HepG2 (cell line): ENCODE measurements around the gene TIAM2. TPM values are rescaled to one million over a fixed set of nuclear protein-coding genes. Genes with fewer than 3 reads are reported as not detected.

Experiments used
- ATAC-seq: fragments of 200-7000 bp; cut with Tn5 transposase; 3 replicates; pipeline ENCODE4 v1.9.1; 2020; ENCODE audit warnings: mild to moderate bottlenecking, moderate library complexity
- BruUV-seq: library from RNA; stranded (reverse); fragments of 400-500 nt; replicated peaks from 2 replicates; lab custom pipeline; 2021; lab: Mats Ljungman, UMichigan
- CTCF ChIA-PET: fragments of 300-600 bp; formaldehyde crosslinking; extraction: SDS; loops from one replicate; lab custom pipeline; 2021; ENCODE audit warnings: low total read pairs, inconsistent platforms, low intra/inter-chr PET ratio; lab: Yijun Ruan, JAX
- POLR2A ChIA-PET: fragments of 350-600 bp; sonication (Branson Sonifier 250); formaldehyde crosslinking; loops from one replicate; lab custom pipeline; 2020; ENCODE audit warnings: antibody characterized with exemption, inconsistent platforms; lab: Yijun Ruan, JAX
- DNase-seq: peaks from one replicate; pipeline ENCODE4 v3.0.0-alpha.2; 2015; ENCODE audit warnings: low spot score
- FAIRE-seq: peaks from 3 replicates; lab custom pipeline; 2011; peaks lifted over from hg19 to GRCh38; lab: Jason Lieb, UNC
- H2AFZ ChIP-seq: one replicate; pipeline ENCODE4 v1.6.1; 2011; ENCODE audit warnings: low read length, inconsistent platforms
- H3K27ac ChIP-seq: fragments of 300-600 bp; 3 replicates; pipeline ENCODE4 v1.8.0; 2011; ENCODE audit warnings: mixed run types, mild to moderate bottlenecking, mixed read lengths, low read length, inconsistent platforms; ENCODE audit not compliant: insufficient read depth; ENCODE audit errors: extremely low read length
- H3K27me3 ChIP-seq, 2 experiments: fragments of 200-600 bp in 1 of 2; 2 replicates in 1 of 2; 3 replicates in 1 of 2; pipeline versions ENCODE4 v1.6.0 to v1.8.0; 2011; ENCODE audit warnings: low read length in 2 of 2, mild to moderate bottlenecking in 2 of 2, moderate library complexity in 2 of 2, inconsistent platforms in 1 of 2; ENCODE audit not compliant: insufficient read depth in 2 of 2, control insufficient read depth in 1 of 2
- H3K36me3 ChIP-seq, 2 experiments: fragments of 200-600 bp in 1 of 2; replicated peaks in 1 of 2; 2 replicates in 1 of 2; 3 replicates in 1 of 2; pipeline versions ENCODE4 v1.5.1 to v1.8.0; 2011; ENCODE audit warnings: low read length in 2 of 2, inconsistent platforms in 1 of 2; ENCODE audit not compliant: insufficient read depth in 2 of 2, control insufficient read depth in 1 of 2
- H3K4me1 ChIP-seq: 2 replicates; pipeline ENCODE4 v1.5.1; 2012; ENCODE audit warnings: low read length, inconsistent platforms; ENCODE audit not compliant: insufficient read depth
- H3K4me2 ChIP-seq: 2 replicates; pipeline ENCODE4 v1.6.0; 2011; ENCODE audit warnings: low read depth, low read length, inconsistent platforms
- H3K4me3 ChIP-seq, 3 experiments: fragments of 200-600 bp in 1 of 3; sonication (generic), shearing (Covaris generic) in 1 of 3; replicated peaks in 1 of 3; 2 replicates each; pipeline ENCODE4 v1.5.1; 2011 to 2016; ENCODE audit warnings: low read length in 3 of 3, inconsistent platforms in 2 of 3, low read depth in 2 of 3, mild to moderate bottlenecking in 2 of 3, control low read depth in 1 of 3, mixed read lengths in 1 of 3; ENCODE audit not compliant: insufficient read depth in 1 of 3
- H3K79me2 ChIP-seq: one replicate; pipeline ENCODE4 v1.6.1; 2011; ENCODE audit warnings: low read length, inconsistent platforms; ENCODE audit not compliant: insufficient read depth
- H3K9ac ChIP-seq: 2 replicates; pipeline ENCODE4 v1.6.0; 2011; ENCODE audit warnings: mild to moderate bottlenecking, low read depth, low read length, inconsistent platforms; ENCODE audit not compliant: insufficient read depth
- H3K9me3 ChIP-seq: 2 replicates; pipeline ENCODE4 v1.5.1; 2012; ENCODE audit warnings: mild to moderate bottlenecking, low read length
- H4K20me1 ChIP-seq: 2 replicates; pipeline ENCODE4 v1.6.0; 2011; ENCODE audit warnings: inconsistent platforms, mild to moderate bottlenecking, low read length, moderate library complexity; ENCODE audit not compliant: insufficient read depth
- CENPBD1 ChIP-seq: sonication (generic); formaldehyde crosslinking; IDR thresholded peaks from 2 replicates; pipeline ENCODE4 v1.8.0; 2022; ENCODE audit warnings: missing genetic modification reagents, low read depth, mild to moderate bottlenecking, borderline replicate concordance
- ESRRA ChIP-seq: sonication (generic); formaldehyde crosslinking; IDR thresholded peaks from 2 replicates; pipeline ENCODE4 v1.5.1; 2020; ENCODE audit warnings: mild to moderate bottlenecking, low read depth, missing genetic modification reagents
- KMT2B ChIP-seq: IDR thresholded peaks from 2 replicates; pipeline ENCODE4 v1.6.1; 2016; ENCODE audit warnings: missing genetic modification reagents, missing compliant biosample characterization
- TARDBP ChIP-seq: sonication (generic); formaldehyde crosslinking; IDR thresholded peaks from 2 replicates; pipeline ENCODE4 v1.8.0; 2022; ENCODE audit warnings: mild to moderate bottlenecking, missing genetic modification reagents
- ZNF234 ChIP-seq: sonication (generic); formaldehyde crosslinking; conservative IDR thresholded peaks from 2 replicates; pipeline ENCODE4 v1.5.1; 2020; ENCODE audit warnings: mild to moderate bottlenecking, missing genetic modification reagents
- ZNF274 ChIP-seq: sonication (generic); formaldehyde crosslinking; IDR thresholded peaks from 2 replicates; pipeline ENCODE4 v1.5.1; 2020; ENCODE audit warnings: mild to moderate bottlenecking, missing genetic modification reagents
- ZNF614 ChIP-seq: IDR thresholded peaks from 2 replicates; pipeline ENCODE4 v1.6.1; 2018; ENCODE audit warnings: missing biosample characterization, missing genetic modification reagents, inconsistent platforms, borderline replicate concordance
- ZNF776 ChIP-seq: sonication (generic); formaldehyde crosslinking; IDR thresholded peaks from 2 replicates; pipeline ENCODE4 v1.4.0; 2020; ENCODE audit warnings: mild to moderate bottlenecking, missing genetic modification reagents
- ZNF790 ChIP-seq: sonication (generic); formaldehyde crosslinking; IDR thresholded peaks from 2 replicates; pipeline ENCODE4 v1.8.0; 2022; ENCODE audit warnings: missing genetic modification reagents, mild to moderate bottlenecking, borderline replicate concordance
- ZNF850 ChIP-seq: sonication (generic); formaldehyde crosslinking; conservative IDR thresholded peaks from 2 replicates; pipeline ENCODE4 v1.9.0; 2021; ENCODE audit warnings: mild to moderate bottlenecking, missing genetic modification reagents
- WGBS: methylation state at CpG from one replicate; pipeline ENCODE4 v1.1.6; 2017; ENCODE audit warnings: low lambda C conversion rate; 5-methylcytosine and 5-hydroxymethylcytosine counted together
- in situ Hi-C: cut with HindIII; loops from 2 replicates; pipeline ENCODE4 v1.10.0; 2017; ENCODE audit warnings: low pct_unique_long_range_greater_than_20kb; ENCODE audit not compliant: extremely low pct_ligation_motif_present
- intact Hi-C: fragments of 100-400 bp; cut with micrococcal nuclease; formaldehyde crosslinking; loops from one replicate; pipeline ENCODE4 v1.10.0; 2022; ENCODE audit not compliant: unreplicated experiment
- polyA plus RNA-seq, 8 experiments: library from polyadenylated mRNA; depleted of rRNA in 3 of 8; stranded (reverse) in 7 of 8; unstranded in 1 of 8; fragments of >200 nt; fragmentation: Illumina TruSeq in 4 of 8; extraction: Trizol in 4 of 8; gene quantifications; 2 replicates each; pipeline versions ENCODE4 v1.2.1 to v1.2.3, GENCODE V29; 2011 to 2016; ENCODE audit warnings: low read depth in 4 of 8, missing spikeins in 1 of 8, mixed read lengths in 1 of 8; ENCODE audit not compliant: insufficient read depth in 1 of 8
- total RNA-seq, 5 experiments: library from RNA; depleted of rRNA; stranded (reverse); fragments of >200 nt; fragmentation: Illumina TruSeq; extraction: Trizol; gene quantifications; 2 replicates each; pipeline ENCODE4 v1.2.3, GENCODE V29; 2016; ENCODE audit warnings: low read depth in 1 of 5
- TF ChIP-seq, protein P1 (sequence below): sonication (generic); formaldehyde crosslinking; IDR thresholded peaks from 2 replicates; pipeline ENCODE4 v1.4.0; 2020; ENCODE audit warnings: mild to moderate bottlenecking, missing genetic modification reagents
- TF ChIP-seq, protein P2 (sequence below): sonication (generic); formaldehyde crosslinking; IDR thresholded peaks from 2 replicates; pipeline ENCODE4 v1.4.0; 2020; ENCODE audit warnings: mild to moderate bottlenecking, missing genetic modification reagents
- TF ChIP-seq, protein P3 (sequence below): sonication (generic); formaldehyde crosslinking; IDR thresholded peaks from 2 replicates; pipeline ENCODE4 v1.5.0; 2020; ENCODE audit warnings: missing genetic modification reagents

The TIAM2 gene
- total and polyA plus RNA-seq, 2 of the 13 experiments (the other 11 are each of a cell fraction or from before 2014, with no cell fraction given): 4.1 to 4.5 TPM

DNA sequence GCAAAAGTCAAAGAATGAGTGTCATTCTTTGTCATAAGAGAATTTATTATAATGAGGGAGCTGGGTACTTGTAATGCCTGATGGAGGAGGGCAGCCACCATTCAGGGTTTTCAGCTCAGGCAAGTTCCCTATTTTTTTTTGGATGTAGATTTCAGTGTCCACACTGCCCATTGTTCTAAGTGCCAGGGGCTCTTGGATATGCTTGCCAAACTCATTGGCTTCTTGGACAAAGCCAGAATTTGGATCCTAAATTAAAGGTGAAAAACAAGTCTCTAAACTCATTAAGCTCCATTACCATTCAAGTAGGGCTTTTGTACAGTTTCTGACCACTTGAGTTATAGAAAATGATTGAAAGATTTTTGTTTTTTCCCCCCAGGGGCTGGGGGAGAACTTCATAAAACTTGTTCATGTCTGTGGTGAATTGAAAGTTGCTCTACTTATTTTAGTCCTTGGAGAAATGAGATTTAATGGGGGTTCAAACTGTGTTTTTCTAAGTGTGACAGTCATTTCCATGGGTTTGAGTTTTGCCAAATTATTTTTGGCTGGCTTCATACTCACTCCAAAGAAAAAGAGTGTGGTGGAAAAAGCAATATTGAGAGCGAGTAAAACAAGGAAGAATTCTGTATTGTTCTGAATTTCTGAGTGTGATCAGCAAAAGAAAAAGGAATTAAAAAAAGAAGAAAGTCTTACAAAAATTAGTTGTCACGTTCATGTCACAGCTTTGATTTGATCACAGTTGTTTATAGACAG lies 46.0 kb downstream of the TIAM2 start:
- Histone ChIP-seq H3K27ac (no peak overlapping the region), H3K9ac (no peak overlapping the region), H3K4me1 (no peaks in the 10 kb centered on the region), H3K79me2 (no peaks in the 10 kb centered on the region), H3K9me3 (no peaks in the 10 kb centered on the region), H3K4me3 (no peak overlapping the region), H3K36me3 (no peaks in the 10 kb centered on the region), H4K20me1 (no peaks in the 10 kb centered on the region), H2AFZ (no peak overlapping the region), H3K27me3 (no peaks in the 10 kb centered on the region), H3K4me2 (no peak overlapping the region)
- ChIA-PET POLR2A (no interaction called here), CTCF (no interaction called here)
- intact Hi-C loops (no loop called here), in situ Hi-C loops (no loop called here)
- BruUV-seq: no TSS peak
- DNase-seq (no peak), ATAC-seq (no peak), FAIRE-seq (peak; percentile 23)
- WGBS: 61% methylated on average over 2 of the region's 2 CpGs
- no peak for TF ChIP-seq KMT2B (CRISPR knock-in tag)
- TF ChIP-seq CENPBD1 (CRISPR knock-in tag): no peak
- TF ChIP-seq, protein P1, sequence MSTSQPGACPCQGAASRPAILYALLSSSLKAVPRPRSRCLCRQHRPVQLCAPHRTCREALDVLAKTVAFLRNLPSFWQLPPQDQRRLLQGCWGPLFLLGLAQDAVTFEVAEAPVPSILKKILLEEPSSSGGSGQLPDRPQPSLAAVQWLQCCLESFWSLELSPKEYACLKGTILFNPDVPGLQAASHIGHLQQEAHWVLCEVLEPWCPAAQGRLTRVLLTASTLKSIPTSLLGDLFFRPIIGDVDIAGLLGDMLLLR (CRISPR knock-in tag): no peak
- TF ChIP-seq, protein P2, sequence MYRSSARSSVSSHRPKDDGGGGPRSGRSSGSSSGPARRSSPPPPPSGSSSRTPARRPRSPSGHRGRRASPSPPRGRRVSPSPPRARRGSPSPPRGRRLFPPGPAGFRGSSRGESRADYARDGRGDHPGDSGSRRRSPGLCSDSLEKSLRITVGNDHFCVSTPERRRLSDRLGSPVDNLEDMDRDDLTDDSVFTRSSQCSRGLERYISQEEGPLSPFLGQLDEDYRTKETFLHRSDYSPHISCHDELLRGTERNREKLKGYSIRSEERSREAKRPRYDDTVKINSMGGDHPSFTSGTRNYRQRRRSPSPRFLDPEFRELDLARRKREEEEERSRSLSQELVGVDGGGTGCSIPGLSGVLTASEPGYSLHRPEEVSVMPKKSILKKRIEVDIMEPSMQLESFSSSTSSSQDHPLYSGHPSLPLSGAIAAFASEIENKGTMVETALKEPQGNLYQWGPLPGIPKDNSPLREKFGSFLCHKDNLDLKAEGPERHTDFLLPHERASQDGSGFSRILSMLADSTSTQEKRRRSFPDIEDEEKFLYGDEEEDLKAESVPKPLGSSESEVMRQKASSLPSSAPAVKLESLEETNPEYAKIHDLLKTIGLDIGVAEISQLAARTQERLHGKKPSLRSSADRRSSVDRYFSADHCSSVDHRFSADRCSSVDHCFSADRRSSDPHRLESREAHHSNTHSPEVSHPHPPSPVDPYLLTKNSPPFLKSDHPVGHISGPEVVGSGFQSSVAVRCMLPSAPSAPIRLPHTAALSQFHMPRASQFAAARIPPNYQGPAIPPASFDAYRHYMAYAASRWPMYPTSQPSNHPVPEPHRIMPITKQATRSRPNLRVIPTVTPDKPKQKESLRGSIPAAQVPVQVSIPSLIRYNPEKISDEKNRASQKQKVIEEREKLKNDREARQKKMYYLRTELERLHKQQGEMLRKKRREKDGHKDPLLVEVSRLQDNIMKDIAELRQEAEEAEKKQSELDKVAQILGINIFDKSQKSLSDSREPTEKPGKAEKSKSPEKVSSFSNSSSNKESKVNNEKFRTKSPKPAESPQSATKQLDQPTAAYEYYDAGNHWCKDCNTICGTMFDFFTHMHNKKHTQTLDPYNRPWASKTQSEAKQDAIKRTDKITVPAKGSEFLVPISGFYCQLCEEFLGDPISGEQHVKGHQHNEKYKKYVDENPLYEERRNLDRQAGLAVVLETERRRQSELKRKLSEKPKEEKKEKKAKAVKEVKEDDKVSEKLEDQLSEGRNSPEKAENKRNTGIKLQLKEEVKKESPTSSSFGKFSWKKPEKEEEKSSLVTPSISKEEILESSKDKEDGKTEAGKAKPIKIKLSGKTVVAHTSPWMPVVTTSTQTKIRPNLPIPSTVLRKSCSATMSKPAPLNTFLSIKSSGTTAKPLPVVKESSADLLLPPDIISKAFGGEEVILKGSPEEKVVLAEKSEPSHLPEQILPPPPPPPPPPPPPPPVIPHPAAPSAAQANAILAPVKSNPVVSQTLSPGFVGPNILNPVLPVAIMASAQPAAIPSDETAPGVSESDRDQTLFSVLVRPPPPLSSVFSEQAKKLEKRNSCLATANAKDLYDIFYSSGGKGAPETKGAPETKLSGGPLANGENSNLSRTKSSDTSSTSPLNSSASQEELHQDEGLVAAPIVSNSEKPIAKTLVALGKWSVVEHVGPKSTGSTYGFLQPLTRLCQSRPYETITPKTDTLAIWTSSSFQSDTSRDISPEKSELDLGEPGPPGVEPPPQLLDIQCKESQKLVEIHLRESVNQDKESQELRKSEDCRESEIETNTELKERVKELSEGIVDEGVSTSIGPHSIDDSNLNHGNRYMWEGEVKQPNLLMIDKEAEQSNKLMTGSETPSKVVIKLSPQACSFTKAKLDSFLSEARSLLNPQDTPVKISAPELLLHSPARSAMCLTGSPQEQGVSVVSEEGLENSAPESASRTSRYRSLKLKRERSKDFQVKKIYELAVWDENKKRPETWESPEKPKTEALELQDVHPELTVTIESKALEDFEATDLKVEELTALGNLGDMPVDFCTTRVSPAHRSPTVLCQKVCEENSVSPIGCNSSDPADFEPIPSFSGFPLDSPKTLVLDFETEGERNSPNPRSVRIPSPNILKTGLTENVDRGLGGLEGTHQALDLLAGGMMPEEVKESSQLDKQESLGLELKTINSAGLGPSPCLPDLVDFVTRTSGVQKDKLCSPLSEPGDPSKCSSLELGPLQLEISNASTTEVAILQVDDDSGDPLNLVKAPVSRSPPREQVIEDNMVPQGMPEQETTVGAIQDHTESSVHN (CRISPR knock-in tag): no peak
- TF ChIP-seq TARDBP (CRISPR knock-in tag): no peak
- TF ChIP-seq ZNF274 (CRISPR knock-in tag): no peak
- no peak for TF ChIP-seq ESRRA (CRISPR knock-in tag)
- no peak for TF ChIP-seq ZNF850 (CRISPR knock-in tag)
- TF ChIP-seq ZNF776 (CRISPR knock-in tag): no peak
- TF ChIP-seq, protein P3, sequence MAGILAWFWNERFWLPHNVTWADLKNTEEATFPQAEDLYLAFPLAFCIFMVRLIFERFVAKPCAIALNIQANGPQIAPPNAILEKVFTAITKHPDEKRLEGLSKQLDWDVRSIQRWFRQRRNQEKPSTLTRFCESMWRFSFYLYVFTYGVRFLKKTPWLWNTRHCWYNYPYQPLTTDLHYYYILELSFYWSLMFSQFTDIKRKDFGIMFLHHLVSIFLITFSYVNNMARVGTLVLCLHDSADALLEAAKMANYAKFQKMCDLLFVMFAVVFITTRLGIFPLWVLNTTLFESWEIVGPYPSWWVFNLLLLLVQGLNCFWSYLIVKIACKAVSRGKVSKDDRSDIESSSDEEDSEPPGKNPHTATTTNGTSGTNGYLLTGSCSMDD (CRISPR knock-in tag): no peak
- no peak for TF ChIP-seq ZNF790 (CRISPR knock-in tag)
- no peak for TF ChIP-seq ZNF234
- no peak for TF ChIP-seq ZNF614 (CRISPR knock-in tag)
